ENCODE data around the gene SLC25A30.

SLC25A30 gene

GRCh38 chr13:45454204-45454603 lies 36.0 kb upstream of the SLC25A30 start:
- DNase-seq (ENCODE audit: low spot score): no peak
- TF ChIP-seq CTCF (IDR thresholded peaks at IDR 0.05; ENCODE audit: borderline replicate concordance, control extremely low read depth, extremely low read depth, insufficient read depth, missing control alignments): no peak
- in situ Hi-C loops (cut with MboI; ENCODE audit: low sequenced_read_pairs, unreplicated experiment): no loop called here

- no peak for TF ChIP-seq CTCF (IDR thresholded peaks at IDR 0.05; ENCODE audit: borderline replicate concordance, control extremely low read depth, extremely low read depth, insufficient read depth, missing control alignments)
- in situ Hi-C loops (cut with MboI; ENCODE audit: low sequenced_read_pairs, unreplicated experiment): no loop called here
- DNase-seq (ENCODE audit: low spot score): no peak
Observed at GRCh38 chr13:45451282-45451681, 33.1 kb upstream of the SLC25A30 start.

GRCh38 chr13:45448965-45449559 lies 30.9 kb upstream of the SLC25A30 start:
- TF ChIP-seq CTCF (IDR thresholded peaks at IDR 0.05; ENCODE audit: borderline replicate concordance, control extremely low read depth, extremely low read depth, insufficient read depth, missing control alignments): no peak
- in situ Hi-C loops (cut with MboI; ENCODE audit: low sequenced_read_pairs, unreplicated experiment): no loop called here
- no peak for DNase-seq (ENCODE audit: low spot score)

- no peak for TF ChIP-seq CTCF (IDR thresholded peaks at IDR 0.05; ENCODE audit: borderline replicate concordance, control extremely low read depth, extremely low read depth, insufficient read depth, missing control alignments)
Observed at GRCh38 chr13:45447050-45447661, 29.0 kb upstream of the SLC25A30 start.

GRCh38 chr13:45446181-45446580 lies 28.0 kb upstream of the SLC25A30 start:
- no peak for DNase-seq (ENCODE audit: low spot score)
- in situ Hi-C loops (cut with MboI; ENCODE audit: low sequenced_read_pairs, unreplicated experiment): no loop called here
- no peak for TF ChIP-seq CTCF (IDR thresholded peaks at IDR 0.05; ENCODE audit: borderline replicate concordance, control extremely low read depth, extremely low read depth, insufficient read depth, missing control alignments)

More at GRCh38 chr13:45447050-45447661, 29.0 kb upstream of the SLC25A30 start:
- no peak for DNase-seq (ENCODE audit: low spot score)
- in situ Hi-C loops (cut with MboI; ENCODE audit: low sequenced_read_pairs, unreplicated experiment): no loop called here

GRCh38 chr13:45445053-45445452 lies 26.9 kb upstream of the SLC25A30 start:
- in situ Hi-C loops (cut with MboI; ENCODE audit: low sequenced_read_pairs, unreplicated experiment): no loop called here
- TF ChIP-seq CTCF (IDR thresholded peaks at IDR 0.05; ENCODE audit: borderline replicate concordance, control extremely low read depth, extremely low read depth, insufficient read depth, missing control alignments): no peak

More at GRCh38 chr13:45445053-45445452, 26.9 kb upstream of the SLC25A30 start:
- DNase-seq (ENCODE audit: low spot score): no peak
